GM12872 (cell line): ENCODE results near the gene TMEM176A.

Experiments
- CTCF ChIP-seq: IDR thresholded peaks from 3 replicates; pipeline ENCODE4 v1.5.1; 2011; ENCODE audit warnings: low read depth, mild to moderate bottlenecking, low read length, moderate library complexity; ENCODE audit not compliant: insufficient read depth

TMEM176A gene

GRCh38 chr7:150801242-150801945 is 825 bp downstream of the TMEM176A start:
- TF ChIP-seq CTCF, result no peak

- no peak for TF ChIP-seq CTCF
These were observed 1.6 kb downstream of the TMEM176A start for GRCh38 chr7:150801946-150802771.

GRCh38 chr7:150803161-150803860 is 2.7 kb downstream of the TMEM176A start:
- no peak for TF ChIP-seq CTCF

- no peak for TF ChIP-seq CTCF
These were observed 4.2 kb downstream of the TMEM176A start for GRCh38 chr7:150804802-150805201.

GRCh38 chr7:150805864-150806263 is 5.3 kb downstream of the TMEM176A start:
- no peak for TF ChIP-seq CTCF

GRCh38 chr7:150806454-150806853 is 5.9 kb downstream of the TMEM176A start:
- TF ChIP-seq CTCF, result no peak

- TF ChIP-seq CTCF, result no peak
These were observed 6.3 kb downstream of the TMEM176A start for GRCh38 chr7:150806863-150807262.
